Measurements from ENCODE around the gene CCDC73.

- TF ChIP-seq, protein P1, sequence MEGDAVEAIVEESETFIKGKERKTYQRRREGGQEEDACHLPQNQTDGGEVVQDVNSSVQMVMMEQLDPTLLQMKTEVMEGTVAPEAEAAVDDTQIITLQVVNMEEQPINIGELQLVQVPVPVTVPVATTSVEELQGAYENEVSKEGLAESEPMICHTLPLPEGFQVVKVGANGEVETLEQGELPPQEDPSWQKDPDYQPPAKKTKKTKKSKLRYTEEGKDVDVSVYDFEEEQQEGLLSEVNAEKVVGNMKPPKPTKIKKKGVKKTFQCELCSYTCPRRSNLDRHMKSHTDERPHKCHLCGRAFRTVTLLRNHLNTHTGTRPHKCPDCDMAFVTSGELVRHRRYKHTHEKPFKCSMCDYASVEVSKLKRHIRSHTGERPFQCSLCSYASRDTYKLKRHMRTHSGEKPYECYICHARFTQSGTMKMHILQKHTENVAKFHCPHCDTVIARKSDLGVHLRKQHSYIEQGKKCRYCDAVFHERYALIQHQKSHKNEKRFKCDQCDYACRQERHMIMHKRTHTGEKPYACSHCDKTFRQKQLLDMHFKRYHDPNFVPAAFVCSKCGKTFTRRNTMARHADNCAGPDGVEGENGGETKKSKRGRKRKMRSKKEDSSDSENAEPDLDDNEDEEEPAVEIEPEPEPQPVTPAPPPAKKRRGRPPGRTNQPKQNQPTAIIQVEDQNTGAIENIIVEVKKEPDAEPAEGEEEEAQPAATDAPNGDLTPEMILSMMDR (IDR thresholded peaks at IDR 0.05): no peak
- TF ChIP-seq POLR2A (IDR thresholded peaks at IDR 0.05): no peak
Observed at GRCh38 chr11:32567154-32567553, 227.3 kb downstream of the CCDC73 start.

Data from right lobe of liver (tissue), 4 donors.